Measurements from ENCODE around the gene KLHL29. TPM values are rescaled to one million over a fixed set of nuclear protein-coding genes. Genes with fewer than 3 reads are reported as not detected.
A peak's percentile ranks its signal among the peaks of the same experiment; 100 is the strongest.

Gene KLHL29
- total and polyA plus RNA-seq, 2 of the 13 experiments (the other 11 are each of a cell fraction or from before 2014, with no cell fraction given) = 0.01 TPM; not detected in 1

DNA sequence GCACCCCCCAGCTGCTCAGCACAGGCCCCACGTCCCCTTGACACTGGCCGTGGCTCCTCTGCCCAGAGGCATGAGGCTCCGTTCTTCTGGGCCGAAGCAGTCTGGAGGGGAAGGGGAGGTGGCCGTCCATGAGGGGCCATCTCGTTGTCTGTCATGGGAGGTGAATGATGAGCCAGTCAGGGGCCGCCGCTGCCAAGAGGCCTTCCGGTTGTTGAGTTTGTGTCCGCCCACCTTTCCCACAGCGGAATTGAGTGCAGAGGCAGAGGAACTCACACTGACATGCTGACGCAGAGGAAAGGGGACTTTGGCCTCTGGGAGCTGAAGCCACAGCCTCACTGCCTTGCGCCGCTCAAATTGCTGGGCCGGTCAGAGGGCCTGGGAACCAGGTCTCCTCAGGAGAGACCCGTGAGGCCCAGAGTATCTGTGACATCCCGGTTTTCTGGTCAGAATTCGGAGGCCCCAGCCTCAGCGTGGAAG lies 273.5 kb downstream of the KLHL29 start (continued):
- TF ChIP-seq, protein P1, sequence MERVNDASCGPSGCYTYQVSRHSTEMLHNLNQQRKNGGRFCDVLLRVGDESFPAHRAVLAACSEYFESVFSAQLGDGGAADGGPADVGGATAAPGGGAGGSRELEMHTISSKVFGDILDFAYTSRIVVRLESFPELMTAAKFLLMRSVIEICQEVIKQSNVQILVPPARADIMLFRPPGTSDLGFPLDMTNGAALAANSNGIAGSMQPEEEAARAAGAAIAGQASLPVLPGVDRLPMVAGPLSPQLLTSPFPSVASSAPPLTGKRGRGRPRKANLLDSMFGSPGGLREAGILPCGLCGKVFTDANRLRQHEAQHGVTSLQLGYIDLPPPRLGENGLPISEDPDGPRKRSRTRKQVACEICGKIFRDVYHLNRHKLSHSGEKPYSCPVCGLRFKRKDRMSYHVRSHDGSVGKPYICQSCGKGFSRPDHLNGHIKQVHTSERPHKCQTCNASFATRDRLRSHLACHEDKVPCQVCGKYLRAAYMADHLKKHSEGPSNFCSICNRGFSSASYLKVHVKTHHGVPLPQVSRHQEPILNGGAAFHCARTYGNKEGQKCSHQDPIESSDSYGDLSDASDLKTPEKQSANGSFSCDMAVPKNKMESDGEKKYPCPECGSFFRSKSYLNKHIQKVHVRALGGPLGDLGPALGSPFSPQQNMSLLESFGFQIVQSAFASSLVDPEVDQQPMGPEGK (CRISPR knock-in tag; IDR thresholded peaks at IDR 0.05) = peak; percentile 26; the same call in 1 of the 2 replicates
- 0 out of 2 replicates have a peak, but pooled peaks have one; percentile 38 for TF ChIP-seq ZNF766 (CRISPR knock-in tag; IDR thresholded peaks at IDR 0.05; ENCODE audit: borderline replicate concordance)
- no peak for TF ChIP-seq ZNF879 (CRISPR knock-in tag; IDR thresholded peaks at IDR 0.05)
- no peak for TF ChIP-seq FLYWCH1 (CRISPR knock-in tag; IDR thresholded peaks at IDR 0.05)
- TF ChIP-seq DZIP1 (CRISPR knock-in tag; IDR thresholded peaks at IDR 0.05) = no peak
- no peak for TF ChIP-seq NR3C1 (CRISPR knock-in tag; IDR thresholded peaks at IDR 0.05)
- peak; percentile 68 for TF ChIP-seq DRAP1 (CRISPR knock-in tag; IDR thresholded peaks at IDR 0.05)
- no peak for TF ChIP-seq GTF2F1 (IDR thresholded peaks at IDR 0.05; ENCODE audit: low read length)
- no peak for TF ChIP-seq ONECUT2 (CRISPR knock-in tag; IDR thresholded peaks at IDR 0.05)
- TF ChIP-seq ZBTB38 (CRISPR knock-in tag; IDR thresholded peaks at IDR 0.05) = peak; percentile 76; the same call in 1 of the 2 replicates
- no peak for TF ChIP-seq GPBP1L1 (CRISPR knock-in tag; IDR thresholded peaks at IDR 0.05)
- TF ChIP-seq ZNF543 (CRISPR knock-in tag; IDR thresholded peaks at IDR 0.05) = no peak
- TF ChIP-seq YY1 (IDR thresholded peaks at IDR 0.05; ENCODE audit: insufficient read depth, insufficient replicate concordance, low read depth, low read length) = peak; percentile 59
- TF ChIP-seq ZNF615 (CRISPR knock-in tag; IDR thresholded peaks at IDR 0.05; ENCODE audit: borderline replicate concordance) = no peak
- TF ChIP-seq KDM5B (CRISPR knock-in tag; IDR thresholded peaks at IDR 0.05; ENCODE audit: borderline replicate concordance) = no peak; the same call in 1 of the 2 replicates
- TF ChIP-seq BCL3 (CRISPR knock-in tag; IDR thresholded peaks at IDR 0.05) = peak; percentile 64; the same call in 1 of the 2 replicates
- TF ChIP-seq JARID2 (CRISPR knock-in tag; IDR thresholded peaks at IDR 0.05; ENCODE audit: insufficient replicate concordance) = peak; percentile 52
- TF ChIP-seq HDAC1 (CRISPR knock-in tag; IDR thresholded peaks at IDR 0.05) = peak; percentile 44; the same call in 1 of the 2 replicates
- peak; percentile 53; the same call in 1 of the 2 replicates for TF ChIP-seq EHMT2 (IDR thresholded peaks at IDR 0.05; ENCODE audit: borderline replicate concordance, low read depth, low read length)
- TF ChIP-seq, protein P2, sequence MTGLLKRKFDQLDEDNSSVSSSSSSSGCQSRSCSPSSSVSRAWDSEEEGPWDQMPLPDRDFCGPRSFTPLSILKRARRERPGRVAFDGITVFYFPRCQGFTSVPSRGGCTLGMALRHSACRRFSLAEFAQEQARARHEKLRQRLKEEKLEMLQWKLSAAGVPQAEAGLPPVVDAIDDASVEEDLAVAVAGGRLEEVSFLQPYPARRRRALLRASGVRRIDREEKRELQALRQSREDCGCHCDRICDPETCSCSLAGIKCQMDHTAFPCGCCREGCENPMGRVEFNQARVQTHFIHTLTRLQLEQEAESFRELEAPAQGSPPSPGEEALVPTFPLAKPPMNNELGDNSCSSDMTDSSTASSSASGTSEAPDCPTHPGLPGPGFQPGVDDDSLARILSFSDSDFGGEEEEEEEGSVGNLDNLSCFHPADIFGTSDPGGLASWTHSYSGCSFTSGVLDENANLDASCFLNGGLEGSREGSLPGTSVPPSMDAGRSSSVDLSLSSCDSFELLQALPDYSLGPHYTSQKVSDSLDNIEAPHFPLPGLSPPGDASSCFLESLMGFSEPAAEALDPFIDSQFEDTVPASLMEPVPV (CRISPR knock-in tag; IDR thresholded peaks at IDR 0.05) = peak; percentile 63; the same call in 1 of the 2 replicates

Data from HepG2 (cell line).